Glomerular endothelial cell (primary cell): ENCODE measurements around the gene RBM8A. TPM values are rescaled to one million over a fixed set of nuclear protein-coding genes. Genes with fewer than 3 reads are reported as not detected.

ENCODE experiments used
- DNase-seq: peaks from one replicate; pipeline ENCODE4 v3.0.0-alpha.2; 2011; ENCODE audit warnings: low read depth, low spot score; ENCODE audit errors: extremely low read depth
- total RNA-seq: library from RNA; depleted of rRNA; stranded (reverse); fragments of >200 nt; gene quantifications from 2 replicates; pipeline ENCODE4 v1.2.3, GENCODE V29; 2015

RBM8A gene
- total RNA-seq, 1 donor from 2014 or later: 164 TPM

DNA sequence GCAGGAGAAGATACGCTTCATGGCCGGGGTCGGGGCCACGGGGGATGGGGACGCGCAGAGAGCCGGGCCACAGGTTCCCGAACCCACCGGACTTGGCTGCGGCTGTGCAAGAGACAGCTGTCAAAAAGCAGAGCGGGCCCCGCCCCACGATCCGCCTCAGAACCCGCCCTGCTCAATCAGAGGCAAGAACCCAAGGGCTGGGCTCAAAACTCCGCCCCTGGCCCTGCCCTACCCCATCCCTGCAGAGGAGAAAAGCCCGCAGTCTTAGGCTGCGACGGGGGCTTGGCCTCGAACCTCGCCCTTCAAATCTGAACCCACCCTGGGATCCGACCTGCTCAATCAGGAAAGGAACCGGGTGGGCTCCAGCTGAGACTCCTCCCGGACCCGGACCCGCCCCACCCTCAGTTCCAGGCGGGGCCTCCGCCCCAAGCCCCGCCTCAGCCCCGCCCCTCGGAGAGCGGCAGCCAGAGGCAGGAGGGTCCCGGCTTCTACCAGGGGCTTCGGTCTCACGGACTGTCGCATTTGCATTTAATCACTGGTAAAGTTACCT, 41.5 kb downstream of the RBM8A start, which contains the start of gene ANKRD35:
Gene ANKRD35, minus strand, starts transcription at position 129 of the 550 bp plus-strand sequence. Its CDS starts 108 bp downstream, at position 21.
- DNase-seq: no peak

DNA sequence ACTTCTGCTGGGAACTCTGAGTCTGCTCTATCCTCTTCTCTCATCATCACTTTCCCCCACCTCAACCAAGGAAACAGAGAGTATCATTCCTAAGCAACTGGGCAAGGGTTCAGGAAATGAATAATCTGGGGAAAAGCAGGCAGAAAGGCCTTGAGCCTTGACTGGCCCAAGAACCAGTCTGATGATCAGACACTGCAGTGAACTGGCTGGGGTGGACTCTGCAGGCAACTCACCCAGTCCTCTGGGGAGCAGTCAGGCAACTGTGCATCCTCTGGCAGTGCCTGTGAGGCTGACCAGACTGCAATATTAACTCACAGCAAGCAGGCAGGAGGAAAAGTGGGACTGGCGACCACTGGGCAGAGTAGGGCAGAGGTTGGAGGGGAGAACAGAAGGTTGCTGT, 42.6 kb downstream of the RBM8A start:
- DNase-seq: peak; percentile 34

DNA sequence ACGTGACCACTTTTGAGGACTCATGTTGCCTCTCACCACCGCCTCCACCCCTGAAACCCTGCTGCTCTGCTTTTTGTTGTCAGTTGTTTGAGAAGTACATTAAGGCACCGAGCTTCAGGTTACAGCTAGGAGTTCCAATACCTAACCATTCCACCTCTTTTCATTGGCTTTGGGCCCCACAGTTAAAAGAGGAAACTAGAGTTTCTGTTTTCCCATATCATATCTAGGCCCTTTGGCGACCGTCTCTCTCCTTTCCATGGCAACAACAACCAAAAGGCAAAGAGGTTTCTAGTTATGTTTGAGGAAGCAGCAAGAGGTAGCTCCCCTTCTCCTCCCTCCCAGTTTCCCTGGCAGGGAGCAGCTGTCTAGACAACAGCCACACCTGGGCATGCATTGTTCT, 47.5 kb downstream of the RBM8A start:
- DNase-seq: no peak

DNA sequence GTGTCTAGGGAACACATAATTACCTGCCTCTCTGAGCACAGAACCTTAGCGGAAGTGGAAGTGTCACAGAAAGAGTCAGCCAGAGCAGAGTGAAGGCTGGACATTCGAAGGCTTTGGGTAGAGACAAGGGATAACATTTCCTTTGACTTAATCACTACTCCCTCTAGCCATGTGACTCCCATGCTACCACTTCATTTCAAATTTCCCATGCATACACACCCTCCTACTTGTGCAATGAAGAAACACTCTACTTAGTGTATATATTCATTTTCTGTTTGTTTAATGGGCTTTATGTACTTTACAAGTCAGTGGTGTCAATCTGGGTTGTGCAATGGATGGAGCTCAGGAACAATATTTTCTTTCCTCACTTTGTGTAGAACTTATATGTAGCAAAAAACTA, 48.6 kb downstream of the RBM8A start:
- DNase-seq: no peak

DNA sequence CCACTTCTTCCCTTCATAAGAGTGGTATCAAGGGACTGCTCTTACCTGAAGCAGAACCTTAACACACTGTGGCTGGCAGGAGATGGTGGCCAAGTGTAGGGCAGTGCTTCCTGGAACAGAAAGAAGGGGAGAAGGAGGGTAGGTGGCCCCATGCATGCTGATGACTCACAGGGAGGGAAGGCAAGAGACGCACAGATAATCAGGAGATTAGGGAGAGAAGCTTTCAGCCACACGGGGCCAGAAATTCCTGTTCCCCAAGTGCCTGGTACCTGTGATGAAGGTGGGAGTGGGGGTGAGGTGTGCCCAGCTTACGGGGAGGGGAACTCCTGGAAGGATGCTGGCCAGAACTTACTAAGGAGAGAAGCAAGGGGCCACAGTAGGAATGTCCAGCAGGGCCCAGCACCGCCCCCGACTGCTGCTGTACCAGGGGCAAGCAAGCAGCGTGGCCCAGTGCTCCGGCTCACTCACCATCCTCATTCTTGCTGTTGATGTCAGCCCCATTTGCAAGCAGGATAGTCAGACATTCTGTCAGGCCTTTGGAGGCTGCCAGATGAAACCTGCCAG, 49.3 kb downstream of the RBM8A start:
- no peak for DNase-seq

DNA sequence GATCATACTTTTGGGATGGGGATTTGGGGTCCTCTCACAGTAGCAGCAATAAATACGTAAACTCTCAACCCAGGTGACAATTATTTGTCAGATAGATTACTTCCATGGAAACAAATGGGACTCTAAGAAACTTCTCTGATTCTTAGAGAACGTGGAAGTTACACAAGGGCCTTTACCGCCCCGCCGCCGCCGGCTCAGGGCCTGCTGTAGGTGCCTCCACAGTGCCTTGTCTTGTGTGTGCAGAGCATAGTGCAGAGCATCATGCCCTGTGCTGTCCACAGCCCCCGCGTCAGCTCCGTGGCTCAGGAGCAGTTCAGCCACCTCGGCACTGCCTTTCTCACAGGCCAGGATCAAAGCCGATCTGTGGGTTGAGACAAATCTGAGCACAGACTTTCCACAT, 52.6 kb downstream of the RBM8A start:
- no peak for DNase-seq

DNA sequence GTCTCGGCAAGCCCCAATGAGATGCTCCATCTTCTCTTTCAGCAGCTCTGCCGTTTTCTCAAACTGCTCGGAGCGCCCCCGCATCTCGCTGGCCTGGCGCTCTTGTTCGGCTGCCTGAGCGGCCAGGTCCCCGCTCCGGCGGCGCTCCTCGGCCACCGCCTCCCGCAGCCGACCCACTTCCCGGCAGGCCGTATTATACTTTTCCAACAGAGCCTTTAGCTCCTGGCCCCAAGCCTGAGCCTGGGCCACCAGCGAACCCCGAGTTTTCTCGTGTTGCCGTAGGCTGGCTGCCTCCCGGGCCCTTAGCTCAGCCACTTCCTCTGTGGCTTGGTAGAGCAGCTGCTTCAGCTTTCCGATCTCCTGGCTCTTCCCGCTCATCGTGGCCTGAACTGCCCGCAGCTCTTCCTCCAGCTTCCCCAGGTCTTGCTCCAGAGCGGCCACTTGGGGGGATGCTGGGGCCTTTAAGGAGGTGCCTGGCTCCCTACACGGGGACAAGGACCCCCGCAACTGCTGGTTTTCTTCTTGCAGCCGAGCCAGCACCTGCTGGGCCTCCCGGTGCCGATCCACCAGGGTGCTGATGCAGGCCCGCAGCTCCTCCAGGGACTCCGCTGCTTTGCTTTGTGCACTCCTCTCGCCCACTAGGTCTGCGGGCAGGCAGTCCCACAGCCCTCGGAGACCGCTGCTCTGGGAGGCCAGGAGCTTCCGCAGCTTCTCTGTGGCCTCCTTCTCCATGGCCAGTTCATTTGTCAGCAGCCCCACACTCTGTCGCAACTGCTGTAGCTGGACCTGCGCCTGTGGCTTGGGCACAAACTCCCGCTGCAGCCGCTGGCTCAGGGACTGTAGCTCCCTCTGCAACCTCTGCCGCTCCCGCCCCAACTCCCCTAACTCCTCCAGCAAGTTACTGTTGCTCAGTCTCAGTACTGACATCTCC, 55.0 kb downstream of the RBM8A start:
- no peak for DNase-seq

Other genes with a start within 250 kb of the RBM8A start
- not detected in 2 replicates for gene PDZK1, start 220.1 kb downstream of the RBM8A start, total RNA-seq
- gene CD160, start 208.0 kb downstream of the RBM8A start, total RNA-seq: not detected in 2 replicates
- 9.4 and 12.3 TPM in 2 replicates for gene RNF115, start 103.4 kb downstream of the RBM8A start, total RNA-seq
- gene POLR3C, start 103.3 kb downstream of the RBM8A start, total RNA-seq: 23.6 and 28.9 TPM in 2 replicates
- gene NUDT17, start 81.9 kb downstream of the RBM8A start, total RNA-seq: 3.4 and 5.7 TPM in 2 replicates
- gene PIAS3, start 68.4 kb downstream of the RBM8A start, total RNA-seq: 28.8 and 37.5 TPM in 2 replicates
- 0.93 and 1.4 TPM in 2 replicates for gene ANKRD35, start 41.6 kb downstream of the RBM8A start, total RNA-seq
- gene ITGA10, start 17.4 kb downstream of the RBM8A start, total RNA-seq: 4.9 and 5.3 TPM in 2 replicates
- 30.0 and 32.7 TPM in 2 replicates for gene PEX11B, start 8.8 kb downstream of the RBM8A start, total RNA-seq
- 41.6 and 42.2 TPM in 2 replicates for gene LIX1L, start 30.5 kb upstream of the RBM8A start, total RNA-seq
- 0.35 and 0.44 TPM in 2 replicates for gene ANKRD34A, start 37.1 kb upstream of the RBM8A start, total RNA-seq
- 13.4 and 18.7 TPM in 2 replicates for gene POLR3GL, start 37.2 kb upstream of the RBM8A start, total RNA-seq
- gene TXNIP, start 69.1 kb upstream of the RBM8A start, total RNA-seq: 98.0 and 102 TPM in 2 replicates
- not detected in 2 replicates for gene HJV, start 94.3 kb upstream of the RBM8A start, total RNA-seq
- 0.15 and 0.47 TPM in 2 replicates for gene NBPF10, start 217.3 kb upstream of the RBM8A start, total RNA-seq